Mucosa of rectum (tissue), 2 donors: ENCODE measurements around the gene LRRC8D.

Experiments
- H3K27ac ChIP-seq, 2 donors: one replicate each; pipeline ENCODE4 v1.7.0; 2013; ENCODE audit warnings: inconsistent platforms in 2 of 2, low read depth in 2 of 2, low read length in 2 of 2
- H3K27me3 ChIP-seq, 2 donors: one replicate each; pipeline ENCODE4 v1.7.0; 2013; ENCODE audit warnings: low read length in 2 of 2; ENCODE audit not compliant: control insufficient read depth in 2 of 2, insufficient read depth in 2 of 2
- H3K36me3 ChIP-seq, 2 donors: one replicate each; pipeline ENCODE4 v1.7.0; 2013; ENCODE audit warnings: low read length in 2 of 2; ENCODE audit not compliant: control insufficient read depth in 2 of 2, insufficient read depth in 2 of 2
- H3K4me1 ChIP-seq, 2 donors: one replicate each; pipeline ENCODE4 v1.7.0; 2013; ENCODE audit warnings: low read length in 2 of 2, mild to moderate bottlenecking in 1 of 2; ENCODE audit not compliant: control insufficient read depth in 2 of 2, insufficient read depth in 2 of 2
- H3K4me3 ChIP-seq, 2 donors: one replicate each; pipeline ENCODE4 v1.7.0; 2013; ENCODE audit warnings: low read length in 2 of 2
- H3K9ac ChIP-seq, 2 donors: one replicate each; pipeline ENCODE4 v1.7.0; 2013; ENCODE audit warnings: low read length in 2 of 2, low read depth in 1 of 2, mild to moderate bottlenecking in 1 of 2
- H3K9me3 ChIP-seq, 2 donors: one replicate each; pipeline ENCODE4 v1.7.0; 2013; ENCODE audit warnings: low read length in 2 of 2; ENCODE audit not compliant: control insufficient read depth in 2 of 2
- donor health status: healthy.
- donor health status: Normal muscosa, but diverticular disease.

LRRC8D gene

DNA sequence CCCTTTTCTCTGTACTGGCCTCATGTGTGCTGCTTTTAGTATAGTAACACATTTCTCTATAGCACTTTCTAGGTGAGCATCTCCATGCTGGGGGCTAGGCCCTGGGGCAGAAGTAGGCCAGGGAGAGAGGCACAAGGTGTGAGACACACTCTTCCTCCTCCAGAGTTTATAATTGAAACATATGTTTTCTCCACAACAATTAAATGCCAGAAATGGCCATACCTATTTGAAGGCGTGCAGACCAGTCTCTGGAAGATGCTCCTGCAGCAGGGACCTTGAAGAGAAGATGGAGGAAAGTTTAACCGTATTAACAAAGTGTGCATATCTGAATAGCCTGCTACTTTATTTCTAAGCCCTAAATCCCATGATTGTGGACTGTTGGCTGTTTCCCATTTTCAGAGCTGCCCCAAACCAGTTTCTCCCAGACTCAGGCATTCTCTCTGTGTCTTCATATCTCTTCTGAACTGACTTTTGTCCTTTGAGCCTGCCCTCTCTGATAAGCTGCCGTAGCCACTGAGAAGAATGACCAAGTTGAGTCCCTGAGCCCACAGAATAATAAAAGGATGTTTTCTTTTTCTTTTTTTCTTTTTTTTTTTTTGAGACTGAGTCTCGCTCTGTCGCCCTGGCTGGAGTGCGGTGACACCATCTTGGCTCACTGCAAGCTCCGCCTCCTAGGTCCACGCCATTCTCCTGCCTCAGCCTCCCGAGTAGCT lies 81.3 kb downstream of the LRRC8D start:
- Histone ChIP-seq H3K4me1 (no peaks in the 10 kb centered on the region), H3K9ac (no peak overlapping the region)

DNA sequence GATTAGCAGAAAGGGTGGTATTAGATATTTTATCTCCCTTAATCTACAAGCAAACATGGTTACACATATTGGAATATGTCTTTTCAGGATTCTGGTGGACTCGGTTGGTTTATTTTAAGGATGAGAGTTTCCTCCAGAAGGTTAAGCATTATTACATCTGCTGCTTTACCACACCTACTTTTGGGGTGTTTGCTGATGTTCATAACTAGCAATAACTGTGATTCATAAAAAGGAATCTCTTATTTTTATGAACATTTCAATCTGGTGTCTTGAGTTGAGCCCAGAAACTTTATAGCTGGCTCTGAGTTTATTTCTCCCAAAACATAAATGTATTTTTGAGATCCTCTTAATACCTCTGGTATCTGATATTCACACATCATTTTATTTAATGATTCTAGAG lies 82.7 kb downstream of the LRRC8D start:
- H3K9ac ChIP-seq = no peak overlapping the region
- H3K36me3 ChIP-seq = no peaks in the 10 kb centered on the region
- no peaks in the 10 kb centered on the region for H3K9me3 ChIP-seq
- H3K27ac ChIP-seq = no peak overlapping the region
- H3K27me3 ChIP-seq = no peaks in the 10 kb centered on the region
- H3K4me3 ChIP-seq = no peak overlapping the region
- no peaks in the 10 kb centered on the region for H3K4me1 ChIP-seq

More for the DNA sequence above, 81.3 kb downstream of the LRRC8D start:
- no peaks in the 10 kb centered on the region for H3K9me3 ChIP-seq
- H3K36me3 ChIP-seq = no peaks in the 10 kb centered on the region
- no peak overlapping the region for H3K27ac ChIP-seq
- no peaks in the 10 kb centered on the region for H3K27me3 ChIP-seq
- H3K4me3 ChIP-seq = no peak overlapping the region

DNA sequence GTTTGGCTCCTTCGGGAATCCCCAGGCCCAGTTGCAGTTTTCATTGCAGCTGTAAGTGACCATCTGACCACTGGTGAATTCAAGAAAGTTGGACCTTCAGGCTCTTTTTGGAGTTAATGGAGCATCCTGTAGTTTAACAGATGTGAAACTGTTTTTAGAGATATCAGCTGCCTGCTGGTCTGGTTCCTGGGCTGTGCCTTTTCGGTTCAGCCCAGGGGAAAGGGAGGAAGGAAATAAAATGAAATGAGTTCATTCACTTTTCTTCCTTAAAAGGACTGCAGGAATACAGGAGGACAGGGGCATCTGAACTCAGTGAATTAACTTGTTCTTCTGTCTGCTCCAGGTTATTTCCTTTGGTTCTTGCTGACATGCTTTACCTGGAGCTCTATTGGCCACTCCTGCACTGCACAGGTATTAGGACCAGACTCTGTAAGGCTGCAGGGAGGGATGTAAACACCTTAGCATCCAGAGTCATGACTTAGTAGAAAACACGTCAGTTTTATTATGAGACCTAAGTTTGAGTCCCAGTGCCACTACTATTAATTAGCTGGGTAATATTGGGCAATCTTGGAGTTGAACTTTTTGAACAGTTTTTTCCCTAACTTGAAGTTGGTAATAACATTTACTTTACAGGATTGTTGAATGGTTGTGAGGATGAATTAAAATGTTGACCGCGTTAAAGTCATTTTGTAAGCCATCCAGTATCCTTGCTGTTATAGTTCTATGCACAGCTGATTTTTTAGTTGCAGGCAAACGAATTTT lies 83.6 kb downstream of the LRRC8D start:
- H3K9me3 ChIP-seq = no peaks in the 10 kb centered on the region
- H3K36me3 ChIP-seq = no peaks in the 10 kb centered on the region
- no peak overlapping the region for H3K27ac ChIP-seq
- H3K9ac ChIP-seq = no peak overlapping the region
- no peaks in the 10 kb centered on the region for H3K27me3 ChIP-seq
- no peaks in the 10 kb centered on the region for H3K4me1 ChIP-seq
- H3K4me3 ChIP-seq = no peak overlapping the region

DNA sequence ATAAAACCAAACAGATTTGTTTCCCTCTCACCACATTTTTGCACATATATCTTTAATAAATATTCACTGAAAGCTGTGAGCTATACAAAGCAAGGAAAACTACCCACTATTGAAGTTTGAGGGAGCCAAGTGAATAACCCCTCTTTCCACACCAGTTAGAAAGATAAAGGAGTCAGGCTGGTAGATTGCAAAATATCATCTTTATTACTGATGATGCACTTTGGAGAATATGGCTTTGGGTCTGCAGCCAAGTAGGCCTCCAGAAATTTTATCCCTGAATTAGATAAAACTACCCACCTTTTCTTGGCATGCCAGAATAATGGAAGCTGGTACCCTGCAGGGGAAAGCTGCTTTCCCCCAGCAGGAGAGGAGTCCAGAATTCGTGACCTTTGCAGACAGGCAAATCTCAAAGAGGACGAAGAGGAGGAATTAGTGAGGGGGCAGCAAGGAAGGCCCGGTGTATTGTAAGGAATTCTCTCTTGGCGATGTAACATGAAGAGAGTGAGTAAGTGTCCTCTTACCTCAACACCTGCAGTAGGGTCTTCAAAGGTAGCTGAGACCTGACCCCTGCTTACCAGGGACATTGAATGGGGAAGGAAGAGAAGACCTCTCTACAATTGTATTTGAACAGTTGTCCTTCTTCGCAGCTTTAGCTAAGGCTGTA lies 84.7 kb downstream of the LRRC8D start:
- no peaks in the 10 kb centered on the region for H3K27me3 ChIP-seq
- H3K9me3 ChIP-seq = no peaks in the 10 kb centered on the region
- no peaks in the 10 kb centered on the region for H3K4me1 ChIP-seq
- H3K27ac ChIP-seq = no peak overlapping the region
- H3K36me3 ChIP-seq = no peaks in the 10 kb centered on the region
- H3K9ac ChIP-seq = no peak overlapping the region
- no peak overlapping the region for H3K4me3 ChIP-seq

DNA sequence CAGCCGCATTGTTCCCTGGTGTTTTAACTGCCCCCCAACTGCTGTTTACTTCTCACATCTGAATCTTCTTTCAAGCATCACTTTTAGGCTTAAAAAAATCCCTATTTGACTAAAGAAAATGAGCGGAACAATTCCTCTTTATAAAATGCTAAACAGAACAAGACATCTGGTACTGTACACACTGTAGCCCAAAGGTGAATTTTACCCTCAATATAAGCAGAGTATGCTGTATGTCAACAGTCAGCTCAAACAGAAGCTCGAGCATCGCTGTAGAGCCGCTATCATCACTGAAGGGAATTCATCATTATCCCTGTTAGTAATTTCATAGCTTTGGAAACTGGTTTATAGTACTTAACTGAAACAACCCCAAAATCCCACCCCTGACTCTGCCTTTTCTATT lies 85.3 kb downstream of the LRRC8D start:
- no peak overlapping the region for H3K27ac ChIP-seq
- H3K27me3 ChIP-seq = no peaks in the 10 kb centered on the region
- H3K9ac ChIP-seq = no peak overlapping the region
- no peaks in the 10 kb centered on the region for H3K4me1 ChIP-seq
- H3K9me3 ChIP-seq = no peaks in the 10 kb centered on the region
- H3K36me3 ChIP-seq = no peaks in the 10 kb centered on the region
- H3K4me3 ChIP-seq = no peak overlapping the region

DNA sequence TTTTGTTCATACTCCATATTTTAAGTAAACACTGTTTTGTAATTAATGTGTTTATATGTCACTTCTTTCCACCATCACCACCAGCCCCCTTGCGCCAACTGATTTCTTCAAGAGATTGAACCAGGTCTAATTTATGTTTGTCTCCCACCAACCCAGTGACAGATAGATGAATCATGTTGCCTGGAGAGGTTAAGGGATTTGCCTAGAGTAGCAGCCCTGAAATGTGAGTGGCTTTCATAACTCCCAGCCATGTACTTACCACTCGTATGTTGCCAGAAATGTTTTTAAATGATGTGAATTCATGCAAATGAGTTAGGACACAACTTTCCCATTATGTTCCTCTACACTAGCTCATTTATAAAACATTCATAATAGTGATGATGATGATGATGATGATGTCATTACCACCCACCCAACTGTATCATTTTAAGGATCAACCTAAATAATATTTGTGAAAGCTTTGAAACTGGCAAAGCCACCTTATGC lies 86.9 kb downstream of the LRRC8D start:
- H3K4me3 ChIP-seq = no peak overlapping the region
- no peaks in the 10 kb centered on the region for H3K27me3 ChIP-seq
- H3K4me1 ChIP-seq = no peaks in the 10 kb centered on the region
- H3K36me3 ChIP-seq = no peaks in the 10 kb centered on the region
- no peak overlapping the region for H3K9ac ChIP-seq
- no peaks in the 10 kb centered on the region for H3K9me3 ChIP-seq
- H3K27ac ChIP-seq = no peak overlapping the region

DNA sequence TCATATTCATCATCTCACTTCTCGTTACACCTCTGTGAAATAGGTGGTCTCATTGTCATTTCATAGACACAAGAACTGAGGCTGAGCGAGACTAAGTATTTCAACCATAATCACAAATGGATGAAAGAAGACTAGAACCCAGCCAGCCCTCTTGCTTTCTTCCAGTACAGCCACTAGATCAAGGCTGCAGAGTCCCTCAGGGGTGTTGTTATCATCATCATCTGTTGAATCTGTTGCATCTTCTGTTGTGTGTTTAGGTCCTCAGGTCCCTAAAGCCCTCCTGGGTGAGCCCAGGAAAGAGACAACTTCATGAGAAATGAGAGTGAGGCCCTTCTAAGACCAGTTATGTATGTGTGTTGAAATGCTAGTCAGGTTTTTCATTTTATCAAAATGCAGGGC lies 87.4 kb downstream of the LRRC8D start:
- no peaks in the 10 kb centered on the region for H3K4me1 ChIP-seq
- no peak overlapping the region for H3K27ac ChIP-seq

DNA sequence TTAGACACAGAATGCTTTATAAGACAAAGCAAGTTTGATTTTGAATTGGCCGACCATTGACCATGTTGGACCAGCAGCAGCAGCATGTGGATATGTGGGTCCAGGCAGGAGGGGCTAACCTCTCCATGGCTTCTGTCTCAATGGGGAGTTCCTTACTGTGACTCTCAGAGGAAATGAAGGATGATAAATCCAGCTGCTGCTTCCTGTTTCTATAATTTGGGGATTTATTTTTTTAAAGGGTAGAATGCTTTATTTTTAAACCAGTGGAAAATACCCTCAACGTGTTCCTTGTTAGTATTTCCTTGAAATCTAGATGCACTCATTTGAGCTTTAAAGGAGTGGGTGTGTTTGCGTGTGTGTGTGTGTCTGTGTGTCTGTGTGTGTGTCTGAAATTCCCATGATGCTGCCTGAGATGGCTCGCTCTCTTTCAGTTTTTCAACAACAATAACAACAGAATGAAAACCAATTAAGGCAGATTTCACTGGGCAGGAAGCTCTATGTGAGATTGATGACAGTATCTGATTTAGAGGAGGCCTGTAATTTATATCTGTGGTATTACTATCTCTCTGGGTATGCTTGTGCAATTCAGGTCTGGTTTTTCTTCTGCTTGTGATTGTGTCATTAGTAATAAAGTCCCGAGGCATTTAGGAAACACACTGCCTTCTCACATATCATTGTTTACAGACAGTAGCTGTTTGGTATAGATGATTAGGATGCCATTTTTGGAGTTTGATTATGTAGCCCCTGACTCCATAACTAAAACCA lies 88.0 kb downstream of the LRRC8D start:
- Histone ChIP-seq H3K4me3 (no peak overlapping the region), H3K9me3 (no peaks in the 10 kb centered on the region), H3K9ac (no peak overlapping the region), H3K27me3 (no peaks in the 10 kb centered on the region), H3K27ac (no peak overlapping the region), H3K36me3 (no peaks in the 10 kb centered on the region), H3K4me1 (no peaks in the 10 kb centered on the region)

More for the DNA sequence above, 87.4 kb downstream of the LRRC8D start:
- Histone ChIP-seq H3K9me3 (no peaks in the 10 kb centered on the region), H3K27me3 (no peaks in the 10 kb centered on the region), H3K4me3 (no peak overlapping the region), H3K36me3 (no peaks in the 10 kb centered on the region), H3K9ac (no peak overlapping the region)

DNA sequence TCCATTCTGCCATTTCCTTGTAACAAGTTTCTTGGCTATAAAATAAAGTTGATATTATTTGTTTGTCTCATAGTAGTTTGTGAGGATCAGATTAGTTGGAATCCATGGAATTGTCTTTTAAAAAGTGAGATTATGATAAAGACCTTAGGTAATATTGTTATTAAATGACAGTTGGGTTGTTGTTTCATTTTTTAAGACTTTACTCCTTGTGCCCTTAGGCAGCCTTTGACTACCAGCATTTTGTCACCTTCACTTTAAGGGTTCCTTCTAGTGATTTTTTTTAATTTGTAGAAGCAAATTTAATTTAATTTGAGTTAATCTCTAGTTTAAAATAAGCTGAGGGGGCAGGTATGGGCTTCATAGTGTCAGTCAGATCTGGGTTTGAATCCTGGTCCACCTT lies 89.4 kb downstream of the LRRC8D start:
- Histone ChIP-seq H3K27me3 (no peaks in the 10 kb centered on the region), H3K27ac (no peak overlapping the region), H3K4me1 (no peaks in the 10 kb centered on the region), H3K36me3 (no peaks in the 10 kb centered on the region), H3K4me3 (no peak overlapping the region), H3K9ac (no peak overlapping the region), H3K9me3 (no peaks in the 10 kb centered on the region)
